Measurements from ENCODE around the gene NDUFV3.
"Not testable (repeated sequence)": the region's sequence is repeated elsewhere in the genome, so short reads cannot be mapped to it uniquely, and the experiment has no call there.

The NDUFV3 gene

DNA sequence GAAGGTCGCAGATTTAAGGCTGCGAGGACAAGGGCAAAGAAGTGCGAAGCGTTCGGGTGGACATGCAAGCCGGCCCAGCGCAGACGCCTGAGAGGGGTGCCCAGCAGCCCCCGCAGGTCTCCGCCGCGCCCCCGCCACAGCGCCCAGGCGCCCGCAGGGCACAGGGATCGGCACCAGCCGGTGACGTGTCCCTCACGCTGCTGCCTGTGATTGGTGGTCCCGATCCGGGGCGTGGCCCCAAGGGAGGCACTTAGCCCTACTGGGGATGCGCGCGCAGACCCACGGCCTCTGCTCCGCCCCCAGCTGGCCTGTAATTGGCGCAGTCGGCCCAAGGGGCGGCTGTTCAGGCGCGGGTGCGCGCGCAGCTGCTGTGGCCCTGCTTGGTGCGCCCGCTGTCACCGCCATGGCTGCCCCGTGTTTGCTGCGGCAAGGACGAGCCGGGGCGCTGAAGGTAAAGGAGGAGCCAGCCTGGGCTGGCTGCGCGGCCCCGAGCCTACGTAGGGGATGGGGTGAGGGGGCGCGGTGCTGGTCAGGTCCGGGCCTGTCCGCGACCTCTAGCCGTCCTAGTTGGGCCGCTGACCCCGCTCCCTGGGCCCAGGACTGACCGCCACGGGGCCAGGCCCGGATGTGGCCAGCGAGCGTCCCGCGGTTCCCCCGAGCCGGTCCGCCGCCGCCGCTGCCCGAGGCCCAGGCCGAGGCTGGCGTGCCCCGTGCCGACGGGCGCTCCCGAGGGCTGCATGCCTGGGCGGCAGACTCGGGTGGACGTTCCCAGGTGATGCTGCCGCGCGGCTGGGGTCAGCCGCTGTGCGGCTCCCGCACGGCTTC lies at the start of gene NDUFV3:
Gene NDUFV3, plus strand, starts transcription at position 379 of the 825 bp plus-strand sequence. Its CDS starts 25 bp downstream, at position 404.
- peak; percentile 100 for DNase-seq (ENCODE audit: low read depth in 2 of 2, low spot score in 1 of 2)

DNA sequence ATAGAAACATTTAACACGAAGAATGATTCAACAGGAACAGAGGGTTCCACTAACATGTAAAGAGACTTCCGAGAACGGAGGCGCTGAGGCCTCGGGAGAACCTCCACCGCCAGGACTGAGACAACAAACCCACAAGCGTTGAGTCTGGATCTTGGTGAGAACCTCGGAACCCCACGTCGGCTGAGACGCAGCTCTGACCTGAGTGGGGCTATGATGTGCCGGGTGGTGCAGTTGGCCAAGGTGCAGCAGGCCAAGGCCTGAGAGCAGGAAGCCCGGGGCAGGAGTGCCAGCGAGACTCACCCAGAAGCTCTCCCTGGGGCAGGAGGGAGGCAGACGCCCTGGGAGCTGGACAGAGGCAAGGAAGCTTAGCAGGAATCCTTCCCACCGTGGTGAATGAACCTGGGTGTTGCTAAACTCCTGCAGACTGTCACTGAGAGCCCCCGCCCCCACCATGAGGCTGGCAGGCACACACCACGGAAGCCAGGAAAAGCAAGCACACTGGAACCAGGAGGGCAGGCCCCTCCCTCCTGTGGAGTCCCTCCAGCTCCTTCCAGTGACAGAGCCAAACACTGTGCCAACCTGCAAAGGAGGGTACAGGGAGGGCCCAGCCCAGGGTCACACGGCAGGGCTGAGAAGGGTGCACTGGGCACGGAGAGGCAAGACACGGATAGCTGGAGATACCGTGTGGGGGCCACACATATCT lies 48.5 kb upstream of the NDUFV3 start:
- DNase-seq (ENCODE audit: low read depth in 2 of 2, low spot score in 1 of 2), result no peak

DNA sequence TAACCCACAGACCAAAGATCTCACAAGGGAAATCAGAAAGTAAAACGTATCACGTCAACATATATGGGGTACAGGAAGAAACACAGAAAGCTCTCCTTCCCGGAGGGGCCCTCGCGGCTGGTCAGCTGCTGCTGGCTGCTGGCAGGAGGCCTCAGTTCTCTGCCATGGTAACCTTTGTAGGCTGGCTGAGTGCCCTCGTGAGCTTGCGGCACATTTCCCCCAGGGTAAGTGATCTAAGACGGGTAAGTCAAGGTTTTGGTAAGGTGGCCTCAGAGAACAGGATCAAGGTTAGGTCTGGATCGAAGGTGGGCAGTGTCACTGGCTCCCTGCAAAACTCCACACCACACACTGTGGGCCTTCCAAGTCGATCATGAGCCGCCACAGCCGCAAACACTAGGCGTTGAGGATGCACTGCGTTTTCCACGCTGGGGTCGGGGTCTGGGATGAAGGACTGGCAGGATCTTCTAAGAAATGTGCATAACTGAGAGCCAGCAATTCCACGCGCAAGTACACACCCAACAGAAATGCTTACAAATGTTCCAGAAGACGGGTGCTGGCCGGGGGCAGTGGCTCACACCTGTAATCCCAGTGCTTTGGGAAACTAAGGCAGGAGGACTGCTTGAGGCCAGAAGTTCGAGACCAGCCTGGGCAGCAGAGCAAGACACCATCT lies 47.7 kb upstream of the NDUFV3 start:
- no peak for DNase-seq (ENCODE audit: low read depth in 2 of 2, low spot score in 1 of 2)

DNA sequence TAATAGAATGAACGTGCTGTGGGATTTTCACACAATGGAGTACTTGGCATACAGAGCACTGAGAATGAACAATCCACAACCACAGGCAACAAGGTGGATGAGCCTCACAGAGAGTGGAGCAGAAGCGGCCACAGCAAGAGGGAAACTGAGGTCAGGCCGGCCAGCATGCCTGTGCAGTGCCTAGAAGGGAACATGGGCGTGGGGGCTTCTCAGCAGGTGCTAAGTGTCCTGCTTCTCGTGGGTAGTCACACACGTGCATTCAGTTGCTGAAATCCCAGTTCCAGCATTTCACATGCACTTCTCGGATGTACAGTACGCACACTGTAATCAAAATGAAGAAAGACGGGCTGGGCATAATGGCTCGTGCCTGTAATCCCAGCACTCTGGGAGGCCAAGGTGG lies 46.9 kb upstream of the NDUFV3 start:
- no peak for DNase-seq (ENCODE audit: low read depth in 2 of 2, low spot score in 1 of 2)

DNA sequence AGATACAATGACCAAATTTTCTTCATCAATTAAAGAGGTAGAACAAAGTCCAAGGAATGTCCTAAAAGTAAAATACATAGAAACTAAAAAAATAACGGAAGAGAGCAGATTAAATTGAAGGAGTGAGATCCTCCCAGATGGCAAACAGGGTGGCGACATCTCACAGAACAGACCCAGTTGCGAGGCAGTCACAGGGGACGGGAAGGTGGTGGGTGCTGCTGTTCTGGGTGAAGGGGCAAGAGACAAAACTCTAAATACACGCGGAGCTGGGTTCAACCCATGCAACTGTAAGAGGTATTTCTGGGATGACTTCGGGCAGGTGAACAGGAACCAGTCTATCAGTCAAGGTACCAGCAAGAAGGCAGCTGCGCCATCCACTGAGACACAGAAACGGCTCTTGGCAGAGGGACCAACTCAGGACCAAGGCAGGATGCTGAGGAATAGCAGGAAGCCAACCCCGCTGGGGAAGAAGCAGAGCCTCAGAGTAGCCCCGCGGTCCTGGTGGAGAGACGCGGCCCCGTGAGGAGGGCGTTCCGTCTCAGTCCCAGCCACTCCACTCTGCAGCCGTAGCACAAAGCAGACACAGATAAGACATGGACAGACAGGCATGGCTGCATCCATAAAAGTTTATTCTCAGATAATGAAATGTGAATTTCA lies 45.9 kb upstream of the NDUFV3 start:
- no peak for DNase-seq (ENCODE audit: low read depth in 2 of 2, low spot score in 1 of 2)

DNA sequence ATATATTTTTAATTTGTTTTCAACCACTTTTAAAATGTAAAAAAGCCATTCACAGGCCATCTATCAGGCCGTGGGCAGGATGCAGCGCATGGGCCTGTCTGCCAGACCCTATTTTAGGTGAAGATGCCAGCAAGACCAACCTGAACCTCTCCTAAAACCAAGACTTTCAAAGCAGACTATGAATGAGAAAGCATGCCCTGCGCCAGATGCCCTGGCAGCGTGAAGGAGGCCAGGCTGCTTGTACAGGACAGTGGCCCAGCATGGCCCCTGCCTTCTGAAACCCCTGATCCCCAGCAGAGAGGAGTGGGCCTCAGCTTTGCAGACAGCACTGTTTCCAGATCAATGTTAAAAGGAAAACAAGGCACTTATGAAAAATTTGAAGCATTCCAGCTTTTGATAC lies 45.4 kb upstream of the NDUFV3 start:
- DNase-seq (ENCODE audit: low read depth in 2 of 2, low spot score in 1 of 2), result no peak

DNA sequence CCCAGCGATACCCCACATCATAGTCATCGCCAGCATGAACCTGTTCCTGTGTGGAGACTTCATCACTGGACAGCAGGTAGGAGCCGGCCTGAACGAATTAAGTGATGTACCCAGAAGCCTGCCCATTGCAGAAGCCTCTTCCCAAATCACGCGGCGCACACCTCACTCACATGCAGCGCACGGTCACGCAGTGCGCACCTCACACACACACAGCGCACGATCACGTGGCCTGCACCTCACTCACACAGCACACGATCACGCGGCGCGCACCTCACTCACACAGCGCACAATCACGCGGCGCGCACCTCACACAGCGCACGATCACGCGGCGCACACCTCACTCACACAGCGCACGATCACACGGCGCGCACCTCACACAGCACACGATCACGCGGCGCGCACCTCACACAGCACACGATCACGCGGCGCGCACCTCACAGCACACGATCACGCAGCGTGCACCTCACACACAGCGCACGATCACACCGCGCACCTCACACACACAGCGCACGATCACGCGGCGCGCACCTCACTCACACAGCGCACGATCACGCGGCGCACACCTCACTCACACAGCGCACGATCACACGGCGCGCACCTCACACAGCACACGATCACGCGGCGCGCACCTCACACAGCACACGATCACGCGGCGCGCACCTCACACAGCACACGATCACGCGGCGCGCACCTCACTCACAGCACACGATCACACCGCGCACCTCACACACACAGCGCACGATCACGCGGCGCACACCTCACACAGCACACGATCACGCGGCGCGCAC lies 44.8 kb upstream of the NDUFV3 start:
- DNase-seq (ENCODE audit: low read depth in 2 of 2, low spot score in 1 of 2), result not testable (repeated sequence)

DNA sequence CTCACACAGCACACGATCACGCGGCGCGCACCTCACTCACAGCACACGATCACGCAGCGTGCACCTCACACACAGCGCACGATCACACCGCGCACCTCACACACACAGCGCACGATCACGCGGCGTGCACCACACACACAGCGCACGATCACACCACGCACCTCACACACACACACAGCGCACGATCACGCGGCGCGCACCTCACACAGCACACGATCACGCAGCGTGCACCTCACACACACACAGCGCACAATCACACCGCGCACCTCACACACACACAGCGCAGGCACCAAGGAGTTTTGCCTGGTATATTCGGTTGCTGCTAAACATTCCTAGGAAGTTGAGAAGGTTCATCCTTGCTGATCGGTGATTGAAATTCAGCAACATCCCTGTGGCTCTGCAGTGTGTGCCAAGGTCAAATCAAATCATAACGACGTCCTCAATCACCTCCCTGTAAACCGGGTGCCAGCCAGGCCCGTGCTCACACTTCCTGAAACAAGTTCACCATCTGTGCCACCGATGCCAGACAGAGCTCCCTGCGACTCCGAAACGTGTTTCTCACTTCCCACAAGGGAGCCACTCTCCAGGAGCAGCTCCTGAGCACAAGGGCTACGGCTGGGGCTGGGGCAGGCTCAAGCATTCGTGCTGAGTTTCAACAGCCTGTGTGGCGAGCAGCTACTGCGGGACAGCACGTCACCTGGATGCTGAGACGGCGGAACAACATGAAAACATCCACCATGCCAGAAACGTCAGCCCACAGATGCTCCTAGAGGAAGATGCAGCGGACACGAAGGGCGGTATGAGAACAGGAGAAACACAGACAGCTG lies 44.0 kb upstream of the NDUFV3 start:
- DNase-seq (ENCODE audit: low read depth in 2 of 2, low spot score in 1 of 2), result no peak

DNA sequence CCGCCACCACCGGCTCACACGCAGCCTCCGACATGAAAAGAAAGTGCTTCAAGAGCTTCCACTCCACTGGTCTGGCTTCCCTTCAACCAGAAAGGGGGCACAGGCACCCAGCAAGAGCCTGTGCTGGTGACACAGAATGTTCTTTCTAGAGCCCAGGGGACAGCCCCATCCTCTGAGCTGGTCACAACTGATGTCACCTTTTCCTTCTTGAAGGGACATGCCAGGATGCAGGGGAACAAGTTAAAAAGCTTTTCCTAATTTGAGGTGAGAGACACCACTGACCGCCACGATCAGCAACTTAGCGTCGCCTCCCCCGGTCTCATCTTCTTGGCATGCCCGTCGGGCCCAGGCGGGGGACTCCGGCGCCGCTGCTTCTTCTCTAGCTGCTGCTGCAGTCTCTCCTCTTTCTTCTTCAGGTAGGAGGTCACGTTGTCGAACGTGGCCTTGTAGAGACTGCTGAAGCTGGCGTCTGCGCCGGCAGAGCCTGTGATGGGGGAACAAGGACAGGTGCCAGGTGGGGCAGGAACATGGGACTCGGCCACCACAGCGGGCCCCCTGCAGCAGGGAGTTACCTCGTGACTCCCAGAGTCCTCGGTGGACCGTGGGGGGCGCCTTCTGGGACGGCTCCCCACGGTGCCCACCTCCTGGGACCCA lies 43.2 kb upstream of the NDUFV3 start:
- no peak for DNase-seq (ENCODE audit: low read depth in 2 of 2, low spot score in 1 of 2)

DNA sequence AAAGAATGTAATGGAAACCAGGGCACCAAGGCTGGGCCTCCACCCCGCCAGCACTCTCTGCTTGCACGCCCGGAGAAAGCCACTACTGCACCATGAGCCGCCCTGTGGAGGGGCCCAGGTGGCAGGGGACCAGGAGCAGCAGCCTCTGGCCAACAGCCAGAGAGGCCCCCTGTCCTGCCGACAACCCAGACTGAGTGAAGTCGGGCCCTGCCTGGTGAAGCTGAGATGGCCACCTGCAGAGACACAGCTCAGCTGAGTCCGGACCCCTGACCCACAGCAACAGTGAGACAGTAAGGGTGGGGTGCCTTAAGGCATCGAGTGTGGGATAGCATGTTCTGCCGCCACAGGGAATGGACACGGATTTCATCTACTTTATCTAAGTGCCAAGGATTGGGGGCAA lies 42.6 kb upstream of the NDUFV3 start:
- no peak for DNase-seq (ENCODE audit: low read depth in 2 of 2, low spot score in 1 of 2)

DNA sequence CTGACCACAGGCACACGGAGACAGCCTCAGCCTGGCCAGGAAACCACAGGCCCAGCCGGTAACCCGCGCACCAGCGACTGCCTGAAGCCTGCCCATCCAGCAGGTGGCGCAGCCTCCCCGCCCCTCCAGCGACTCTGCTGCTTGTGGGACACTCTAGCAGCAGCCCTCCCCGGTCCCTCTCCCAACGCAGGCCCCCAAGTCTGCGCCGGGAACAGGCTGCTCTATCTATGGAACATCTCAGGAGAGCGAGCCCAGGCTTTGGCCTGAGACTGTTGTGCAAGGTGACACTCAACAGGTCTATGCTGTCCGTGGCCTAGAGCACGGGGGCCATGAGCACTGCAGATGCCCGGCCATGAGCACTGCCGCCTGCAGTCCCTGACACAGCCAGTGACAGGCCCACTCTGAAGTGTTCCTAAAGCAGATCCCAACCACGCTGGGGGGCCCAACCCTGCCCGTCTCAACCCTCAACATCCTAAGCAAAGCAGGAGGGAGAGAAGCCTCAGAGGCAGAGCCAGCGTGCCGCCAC lies 42.2 kb upstream of the NDUFV3 start:
- no peak for DNase-seq (ENCODE audit: low read depth in 2 of 2, low spot score in 1 of 2)

DNA sequence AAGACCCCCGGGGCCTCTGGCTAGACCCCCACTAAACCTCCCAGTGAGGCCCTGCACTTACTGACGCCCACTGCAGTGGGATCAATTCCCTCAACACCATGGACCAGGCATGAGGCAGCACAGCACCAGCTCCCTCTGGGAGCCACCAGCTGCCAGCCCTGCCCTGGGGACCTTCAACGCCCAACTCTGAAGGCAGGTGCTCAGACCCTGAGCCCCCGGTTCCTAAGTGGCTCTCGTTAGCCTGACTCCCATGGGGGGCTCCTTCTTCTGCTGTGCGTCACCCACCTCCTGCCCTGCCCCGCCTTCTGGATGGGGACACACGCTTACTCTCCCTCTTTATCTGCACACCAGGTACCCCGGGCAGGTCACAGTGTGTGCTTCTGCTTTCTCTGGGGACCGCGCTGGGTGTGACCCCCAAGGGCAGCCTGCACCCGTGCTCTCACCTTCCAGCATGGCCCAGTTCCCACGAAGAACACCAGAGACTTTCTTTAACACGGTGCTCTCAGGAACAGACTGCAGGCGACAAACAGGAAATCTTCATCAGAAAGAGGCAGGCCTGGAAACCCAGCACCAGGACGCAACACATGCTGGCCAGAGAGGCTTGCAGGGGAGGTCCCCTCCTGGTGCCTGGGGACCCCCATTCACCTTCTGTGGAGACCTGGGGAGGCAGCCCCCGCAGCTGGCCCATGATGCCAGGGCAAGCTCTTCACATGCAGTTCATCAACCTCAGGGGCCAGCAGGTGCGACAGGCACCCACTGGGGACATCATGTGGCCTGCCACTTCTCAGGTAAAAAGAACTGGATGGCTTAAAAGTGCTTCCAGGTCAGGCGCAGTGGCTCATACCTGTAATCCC lies 41.1 kb upstream of the NDUFV3 start:
- DNase-seq (ENCODE audit: low read depth in 2 of 2, low spot score in 1 of 2), result no peak

DNA sequence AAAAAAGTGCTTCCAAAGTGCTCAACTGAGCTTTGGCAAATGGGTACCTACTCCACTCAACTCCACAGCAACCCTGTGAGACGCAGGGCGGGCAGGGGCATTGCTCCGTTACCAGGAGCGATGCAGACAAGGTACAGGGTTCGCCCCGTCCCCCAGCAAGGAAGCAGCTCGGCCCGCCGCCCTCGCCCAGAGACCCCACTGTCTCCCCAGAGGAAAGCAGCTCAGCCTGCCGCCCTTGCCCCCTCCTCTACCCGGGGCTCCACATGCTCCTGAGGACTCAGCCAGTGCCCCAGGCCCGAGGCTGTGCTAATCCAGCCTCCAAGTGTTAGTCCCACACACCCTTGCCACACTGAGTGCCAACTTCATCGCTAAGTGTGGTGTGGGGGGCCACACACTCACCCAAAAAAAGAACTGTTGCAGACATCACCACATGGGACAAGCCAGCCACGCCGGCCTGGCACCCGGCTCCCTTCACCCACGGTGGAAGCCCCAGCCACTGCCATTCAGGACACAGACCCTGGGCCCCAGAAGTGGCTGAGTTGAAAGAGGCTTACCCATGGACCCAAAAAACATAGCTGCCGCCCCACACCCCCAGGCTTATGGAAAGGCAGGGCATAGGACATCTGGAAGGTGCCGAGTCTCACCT lies 40.1 kb upstream of the NDUFV3 start:
- DNase-seq (ENCODE audit: low read depth in 2 of 2, low spot score in 1 of 2), result no peak

DNA sequence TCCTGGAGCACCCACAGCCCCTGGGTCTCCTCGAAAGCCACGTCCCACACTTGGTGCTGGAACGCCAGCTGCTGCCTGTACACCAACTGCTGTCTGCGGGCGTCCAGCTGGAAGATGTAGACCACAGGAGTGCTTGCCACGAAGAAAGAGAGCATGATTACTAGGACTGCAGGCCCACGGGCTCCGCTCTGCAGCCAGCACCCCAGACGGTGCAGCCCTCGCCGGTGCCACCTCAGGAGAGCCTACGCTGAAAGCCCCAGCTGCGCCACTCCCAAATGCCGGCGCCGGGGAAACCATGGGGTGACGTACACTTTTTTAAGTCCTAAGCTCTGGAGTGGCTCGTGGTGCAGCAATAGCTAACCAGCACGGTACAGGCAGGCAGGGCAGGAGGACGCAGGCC lies 39.5 kb upstream of the NDUFV3 start:
- no peak for DNase-seq (ENCODE audit: low read depth in 2 of 2, low spot score in 1 of 2)

DNA sequence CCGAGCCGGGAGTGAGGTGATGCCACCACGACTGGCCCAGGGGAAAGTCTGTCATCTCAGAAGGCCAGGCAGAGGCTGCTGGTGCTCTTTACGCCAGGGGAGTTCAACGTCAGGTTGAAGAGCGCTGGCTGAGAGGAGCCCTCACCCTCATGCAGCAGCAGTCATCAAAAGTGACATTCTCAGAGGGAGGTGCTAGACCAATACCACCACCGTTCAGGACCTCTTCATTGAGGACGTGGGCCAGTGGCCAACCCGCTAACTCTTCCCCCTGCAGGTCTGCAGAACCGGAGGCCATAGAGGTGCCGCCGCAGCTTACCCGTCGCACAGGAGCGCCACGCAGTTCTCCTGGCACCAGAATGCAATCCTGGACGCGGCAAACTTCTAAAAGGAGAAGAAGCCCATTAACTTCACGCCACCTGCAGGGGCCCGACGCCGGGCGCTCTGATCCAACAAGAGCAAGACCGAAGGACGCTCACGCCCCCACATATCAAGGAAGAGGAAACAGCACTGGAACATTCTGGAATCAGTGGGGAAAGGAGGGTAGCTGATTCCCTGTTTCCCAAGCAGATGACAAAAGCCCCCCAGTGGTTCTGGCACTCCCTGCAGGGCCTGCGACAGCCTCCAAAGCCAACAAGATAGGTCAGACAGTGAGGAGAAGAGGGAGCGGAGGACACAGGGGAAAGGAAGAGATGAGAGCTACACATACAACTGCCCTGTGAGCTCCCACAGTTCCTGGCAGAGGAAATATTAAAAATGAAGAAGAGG lies 38.7 kb upstream of the NDUFV3 start:
- no peak for DNase-seq (ENCODE audit: low read depth in 2 of 2, low spot score in 1 of 2)

DNA sequence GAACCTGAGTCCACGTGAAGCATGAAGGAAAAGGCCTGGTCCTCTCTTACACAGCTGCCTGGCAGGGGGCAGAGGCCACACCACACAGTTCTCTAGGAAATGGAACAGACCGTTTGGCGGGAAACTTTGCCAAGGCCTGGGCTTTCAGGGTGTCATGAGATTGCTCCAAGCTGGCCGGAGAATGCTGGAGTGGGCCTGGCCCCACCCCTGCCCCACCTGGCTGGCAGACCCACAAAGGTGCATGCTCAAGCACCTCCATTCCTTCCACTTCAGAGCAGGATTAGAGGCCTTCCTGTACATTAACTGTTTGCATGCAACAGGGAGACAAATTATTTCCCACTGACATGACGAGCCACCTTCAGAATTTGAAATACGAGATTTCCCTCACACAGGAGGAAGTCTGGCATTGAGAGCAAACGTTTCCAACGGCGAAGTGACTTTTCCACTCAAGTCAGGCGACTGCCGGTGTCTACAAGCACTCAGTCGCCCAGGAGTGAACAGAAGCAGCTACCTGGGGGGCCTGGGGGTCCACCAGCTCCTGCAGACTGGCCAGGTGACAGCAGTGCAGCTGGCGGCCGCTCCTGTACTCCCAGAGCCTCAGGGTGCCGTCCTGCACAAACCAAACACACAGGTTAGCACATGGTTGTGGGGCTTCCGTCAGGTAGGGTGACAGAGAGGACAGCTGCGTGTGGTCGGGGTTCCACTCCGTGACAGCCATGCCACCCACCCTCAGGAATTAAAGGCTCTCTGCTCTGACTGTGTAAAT lies 37.8 kb upstream of the NDUFV3 start:
- no peak for DNase-seq (ENCODE audit: low read depth in 2 of 2, low spot score in 1 of 2)

Measured in stimulated activated CD8-positive, alpha-beta memory T cell treated with anti-CD3 and anti-CD28 coated beads, Interleukin-4, amount 100 ng/mL, for 4 hours (primary cell).